RWPE1 (cell line): ENCODE measurements around the gene EEF1G.

Source experiments
- CTCF ChIA-PET: fragments of 350-600 bp; sonication (Branson Sonifier 250); formaldehyde crosslinking; extraction: SDS; loops from one replicate; lab custom pipeline; 2021; lab: Yijun Ruan, JAX
- POLR2A ChIA-PET: fragments of 400-600 bp; formaldehyde crosslinking; extraction: SDS; loops from one replicate; lab custom pipeline; 2020; ENCODE audit warnings: antibody characterized with exemption; ENCODE audit not compliant: low non-redundant PET; lab: Yijun Ruan, JAX
- DNase-seq: peaks from one replicate; pipeline ENCODE4 v3.0.0; 2012; ENCODE audit warnings: low spot score
- H3K27ac ChIP-seq: fragments of 450-650 bp; 2 replicates; pipeline ENCODE4 v1.5.1; 2017
- TF ChIP-seq, protein P1 (sequence below): fragments of 450-650 bp; conservative IDR thresholded peaks from 2 replicates; pipeline ENCODE4 v1.5.1; 2017; ENCODE audit warnings: low read depth, mild to moderate bottlenecking

EEF1G gene

DNA sequence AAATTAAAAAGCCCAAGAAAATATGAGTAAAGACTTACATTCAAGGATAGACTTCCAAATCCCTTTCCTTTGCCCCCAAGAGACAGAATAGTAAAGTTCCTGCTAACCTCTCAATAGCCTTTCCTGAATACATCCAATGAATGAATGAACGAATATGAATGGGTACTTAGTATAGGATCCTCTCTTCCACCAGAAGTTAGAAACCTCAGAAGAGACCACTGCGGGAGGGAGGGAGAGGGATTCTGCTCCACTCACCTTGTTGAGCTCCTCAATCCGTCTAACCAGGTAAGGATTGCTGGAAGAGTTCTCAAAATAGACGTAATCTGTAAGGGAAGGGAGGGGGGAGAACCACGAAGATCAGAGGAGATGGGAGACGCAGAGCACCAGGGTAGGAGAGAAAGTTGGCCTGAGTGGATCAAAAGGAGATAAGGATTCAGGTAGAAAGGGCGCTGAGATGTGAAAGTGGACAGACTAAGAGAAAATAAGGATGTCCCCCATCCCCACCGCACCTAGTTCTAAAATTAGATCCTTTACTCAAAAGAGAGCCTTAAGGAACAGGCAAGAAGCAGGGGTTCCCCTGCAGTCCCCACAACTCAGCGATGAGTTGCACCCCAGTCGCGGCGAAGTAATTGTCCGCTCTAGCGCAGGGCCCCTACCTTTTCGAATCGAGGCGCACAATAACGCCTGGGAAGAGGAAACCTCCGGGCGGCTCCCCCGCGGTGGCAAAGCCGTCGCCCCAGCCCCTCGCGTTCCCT is 26.9 kb upstream of the EEF1G start:
- ChIA-PET POLR2A (interaction anchor here (0.6 to 2.3 kb wide), 4 partner anchors 9 to 785 kb away, joined by 8 to 24 read pairs (median 11); partner anchors contain the start of genes B3GAT3, C11orf98, CSKMT and TUT1), CTCF (interaction anchor here (0.6 to 1.2 kb wide), 2 partner anchors 58 to 118 kb away, joined by 3 to 4 read pairs; no protein-coding TSS in a partner anchor)
- TF ChIP-seq, protein P1, sequence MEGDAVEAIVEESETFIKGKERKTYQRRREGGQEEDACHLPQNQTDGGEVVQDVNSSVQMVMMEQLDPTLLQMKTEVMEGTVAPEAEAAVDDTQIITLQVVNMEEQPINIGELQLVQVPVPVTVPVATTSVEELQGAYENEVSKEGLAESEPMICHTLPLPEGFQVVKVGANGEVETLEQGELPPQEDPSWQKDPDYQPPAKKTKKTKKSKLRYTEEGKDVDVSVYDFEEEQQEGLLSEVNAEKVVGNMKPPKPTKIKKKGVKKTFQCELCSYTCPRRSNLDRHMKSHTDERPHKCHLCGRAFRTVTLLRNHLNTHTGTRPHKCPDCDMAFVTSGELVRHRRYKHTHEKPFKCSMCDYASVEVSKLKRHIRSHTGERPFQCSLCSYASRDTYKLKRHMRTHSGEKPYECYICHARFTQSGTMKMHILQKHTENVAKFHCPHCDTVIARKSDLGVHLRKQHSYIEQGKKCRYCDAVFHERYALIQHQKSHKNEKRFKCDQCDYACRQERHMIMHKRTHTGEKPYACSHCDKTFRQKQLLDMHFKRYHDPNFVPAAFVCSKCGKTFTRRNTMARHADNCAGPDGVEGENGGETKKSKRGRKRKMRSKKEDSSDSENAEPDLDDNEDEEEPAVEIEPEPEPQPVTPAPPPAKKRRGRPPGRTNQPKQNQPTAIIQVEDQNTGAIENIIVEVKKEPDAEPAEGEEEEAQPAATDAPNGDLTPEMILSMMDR = no peak
- no peak for DNase-seq
- peak overlapping the region; percentile 98 for H3K27ac ChIP-seq

DNA sequence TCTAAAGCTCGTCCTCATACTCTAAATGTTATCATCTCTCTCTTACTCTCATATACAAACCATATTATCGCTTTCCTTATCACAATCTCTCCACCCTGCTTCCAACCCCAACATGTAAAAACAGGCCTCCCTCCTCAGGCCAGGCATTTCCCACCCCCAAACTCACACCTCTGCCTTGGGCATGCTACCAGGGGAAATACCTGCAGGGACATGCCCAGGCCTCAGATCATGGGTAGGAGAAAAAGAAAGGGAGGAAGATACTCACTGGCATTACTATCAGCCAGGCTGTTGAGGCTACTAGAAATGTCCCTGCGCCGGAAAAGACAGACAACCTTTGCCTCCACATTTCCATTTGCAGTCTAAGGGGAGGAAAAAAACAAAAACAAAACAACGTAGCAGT is 26.2 kb upstream of the EEF1G start:
- peak; percentile 90 for DNase-seq
- ChIA-PET POLR2A (interaction anchor here (0.6 to 2.3 kb wide), 3 partner anchors 8 to 21 kb away, joined by 5 to 24 read pairs (median 13); partner anchors contain the start of genes B3GAT3 and TUT1), CTCF (interaction anchor here (0.6 to 1.2 kb wide), 2 partner anchors 119 to 187 kb away, joined by 3 to 6 read pairs; no protein-coding TSS in a partner anchor)
- TF ChIP-seq, protein P1 = no peak
- peak overlapping the region; percentile 98 for H3K27ac ChIP-seq

DNA sequence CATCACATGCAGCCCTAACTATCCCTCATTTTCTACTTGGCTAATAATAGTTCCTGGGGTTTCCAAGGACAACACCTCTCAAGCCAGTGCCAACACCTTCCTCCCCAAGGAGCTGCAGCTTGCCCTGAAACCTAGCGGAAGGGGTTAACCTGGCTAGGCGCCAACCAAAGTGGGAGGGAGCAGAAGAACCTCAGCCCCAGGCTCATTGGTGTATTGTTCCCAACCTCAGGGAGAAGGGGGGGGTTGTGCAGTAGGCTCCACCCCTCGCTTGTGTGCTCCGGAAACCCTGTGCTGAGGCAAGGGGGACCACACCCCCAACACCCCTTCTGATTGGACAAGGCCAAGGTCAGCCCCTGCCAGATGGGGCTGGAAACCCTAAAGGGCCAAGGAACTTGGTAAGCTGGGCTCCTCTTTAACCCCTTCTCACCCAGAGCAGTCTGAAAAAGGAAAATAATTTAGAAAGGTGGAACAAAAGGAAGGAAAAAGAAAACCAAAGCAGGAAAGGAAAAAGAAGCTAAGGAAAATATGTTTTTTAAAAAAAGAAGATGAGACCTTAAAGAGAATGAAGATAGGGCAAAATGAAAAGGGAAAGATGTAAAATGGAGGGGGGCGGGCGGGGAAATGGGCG is 25.5 kb upstream of the EEF1G start:
- TF ChIP-seq, protein P1 = no peak
- ChIA-PET POLR2A (interaction anchor here (0.5 to 0.6 kb wide), 2 partner anchors 19 to 20 kb away, joined by 3 to 5 read pairs; no protein-coding TSS in a partner anchor), CTCF (interaction anchor here (0.6 to 1.2 kb wide), 2 partner anchors 44 to 187 kb away, joined by 3 to 6 read pairs; no protein-coding TSS in a partner anchor)
- H3K27ac ChIP-seq = peak overlapping the region; percentile 98
- DNase-seq = peak; percentile 98

DNA sequence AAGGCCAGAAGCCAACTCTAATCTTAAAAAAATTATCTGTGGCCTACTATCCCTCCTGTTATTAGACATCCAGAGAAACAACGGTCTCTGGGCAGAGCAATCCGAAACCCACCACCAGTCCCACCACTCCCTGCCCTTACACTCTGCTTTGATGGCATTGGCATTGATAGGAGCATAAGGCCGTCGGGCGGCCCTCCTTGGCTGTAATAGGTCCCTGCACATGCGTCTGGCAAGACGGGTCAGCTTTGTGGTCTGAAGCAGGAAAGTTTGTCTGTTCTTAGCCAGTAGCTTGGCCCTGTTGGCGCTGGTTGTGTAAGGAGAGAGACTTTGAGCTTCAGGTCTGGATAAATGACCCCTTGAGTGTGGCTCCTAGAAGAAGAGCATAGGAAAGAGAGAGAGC is 21.4 kb upstream of the EEF1G start:
- no peak for DNase-seq
- ChIA-PET POLR2A (no interaction called here), CTCF (no interaction called here)
- TF ChIP-seq, protein P1 = no peak
- H3K27ac ChIP-seq = peak overlapping the region; percentile 91

DNA sequence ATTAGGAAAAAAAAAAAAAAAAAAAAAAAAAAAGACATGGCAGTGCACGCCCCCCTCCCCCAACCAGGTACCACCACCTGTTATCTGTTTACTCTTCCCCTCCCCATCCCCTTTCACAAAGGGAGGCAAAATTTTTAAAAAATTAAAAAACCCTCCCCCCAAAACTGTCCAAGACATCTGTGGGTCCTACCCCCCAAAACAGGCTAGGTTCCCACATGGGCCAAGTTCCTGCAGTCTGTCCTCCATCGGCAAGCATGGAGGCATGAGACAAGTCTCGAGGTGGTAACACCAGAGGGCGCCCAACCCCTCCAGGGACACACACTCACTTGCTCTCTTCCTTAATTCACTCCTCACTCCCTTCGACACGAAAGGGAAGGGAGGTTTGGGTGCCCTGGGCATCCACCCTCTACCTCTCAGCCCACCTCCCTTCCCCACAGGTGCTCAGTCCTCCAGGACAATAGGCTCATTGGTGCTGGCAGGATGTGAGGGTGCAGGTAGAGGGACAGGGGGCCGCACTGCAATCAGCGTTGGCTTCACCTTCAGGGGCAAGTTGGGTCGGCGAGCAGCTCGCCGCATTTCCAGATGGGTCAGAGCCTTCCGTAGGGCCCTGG is 19.8 kb upstream of the EEF1G start:
- H3K27ac ChIP-seq = peak overlapping the region; percentile 91
- TF ChIP-seq, protein P1 = peak; percentile 68
- DNase-seq = peak; percentile 47
- POLR2A ChIA-PET = interaction anchor here (0.6 to 2.9 kb wide), 2 partner anchors 8 to 72 kb away, joined by 3 to 16 read pairs; partner anchors contain the start of genes C11orf98, CSKMT and MTA2
- CTCF ChIA-PET = interaction anchor here (0.8 kb wide), 1 partner anchor 193 kb away, joined by 5 read pairs; no protein-coding TSS in a partner anchor
